OCI-LY7 (cell line): Measurements from ENCODE around the gene PCBP3.

Experiments used
- EZH2phosphoT487 ChIP-seq: fragments of 200-600 bp; sonication (generic); IDR thresholded peaks from 2 replicates; pipeline ENCODE4 v1.6.1; 2018; ENCODE audit warnings: low read depth, borderline replicate concordance, mild to moderate bottlenecking, mixed run types, antibody characterized with exemption, low read length, moderate library complexity, mixed read lengths
- TF ChIP-seq, protein P1 (sequence below): fragments of 200-600 bp; sonication (generic); conservative IDR thresholded peaks from 2 replicates; pipeline ENCODE4 v1.5.1; 2014; ENCODE audit warnings: mild to moderate bottlenecking, antibody characterized with exemption, low read length, moderate library complexity, mixed read lengths

DNA sequence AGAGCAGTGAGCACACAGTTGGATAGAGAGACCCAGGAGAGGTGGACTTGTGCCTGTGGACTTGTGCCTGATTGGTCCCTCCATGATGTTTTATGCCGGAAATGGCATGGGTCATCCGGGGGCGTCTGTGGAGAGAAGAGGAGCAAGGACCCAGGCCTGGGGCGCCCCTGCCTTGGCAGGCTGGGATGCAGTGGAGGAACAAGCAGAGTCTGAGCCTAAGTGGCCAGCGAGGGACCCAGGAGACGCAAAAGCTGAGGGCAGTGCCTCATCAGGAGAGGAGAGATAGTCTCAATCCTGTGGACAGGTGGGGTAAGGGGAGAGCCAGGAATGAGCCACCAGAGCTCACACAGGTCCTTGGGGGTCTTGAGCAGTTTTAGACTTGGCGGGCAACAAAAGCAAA, 146.9 kb downstream of the PCBP3 start:
- TF ChIP-seq, protein P1, sequence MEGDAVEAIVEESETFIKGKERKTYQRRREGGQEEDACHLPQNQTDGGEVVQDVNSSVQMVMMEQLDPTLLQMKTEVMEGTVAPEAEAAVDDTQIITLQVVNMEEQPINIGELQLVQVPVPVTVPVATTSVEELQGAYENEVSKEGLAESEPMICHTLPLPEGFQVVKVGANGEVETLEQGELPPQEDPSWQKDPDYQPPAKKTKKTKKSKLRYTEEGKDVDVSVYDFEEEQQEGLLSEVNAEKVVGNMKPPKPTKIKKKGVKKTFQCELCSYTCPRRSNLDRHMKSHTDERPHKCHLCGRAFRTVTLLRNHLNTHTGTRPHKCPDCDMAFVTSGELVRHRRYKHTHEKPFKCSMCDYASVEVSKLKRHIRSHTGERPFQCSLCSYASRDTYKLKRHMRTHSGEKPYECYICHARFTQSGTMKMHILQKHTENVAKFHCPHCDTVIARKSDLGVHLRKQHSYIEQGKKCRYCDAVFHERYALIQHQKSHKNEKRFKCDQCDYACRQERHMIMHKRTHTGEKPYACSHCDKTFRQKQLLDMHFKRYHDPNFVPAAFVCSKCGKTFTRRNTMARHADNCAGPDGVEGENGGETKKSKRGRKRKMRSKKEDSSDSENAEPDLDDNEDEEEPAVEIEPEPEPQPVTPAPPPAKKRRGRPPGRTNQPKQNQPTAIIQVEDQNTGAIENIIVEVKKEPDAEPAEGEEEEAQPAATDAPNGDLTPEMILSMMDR, result no peak
- no peak for TF ChIP-seq EZH2phosphoT487
